NCI-H1092 (cell line): ENCODE results near the gene ENO4.

Experiments
- DNase-seq: peaks from one replicate; lab custom pipeline; 2025; lab: John Stamatoyannopoulos, UW

Gene ENO4

GRCh38 chr10:116849248-116850057 lies at the start of gene ENO4:
Gene ENO4 (plus strand): TSS chr10:116849499. CDS start chr10:116849567, 68 bp downstream.
- peak; percentile 79 for DNase-seq

- DNase-seq = no peak
Observed at GRCh38 chr10:116800286-116800929, 48.9 kb upstream of the ENO4 start.

- DNase-seq = no peak
Observed at GRCh38 chr10:116801658-116802057, 47.6 kb upstream of the ENO4 start.

- DNase-seq = no peak
Observed at GRCh38 chr10:116802474-116802873, 46.8 kb upstream of the ENO4 start.

- DNase-seq = no peak
Observed at GRCh38 chr10:116802876-116803275, 46.4 kb upstream of the ENO4 start.

GRCh38 chr10:116803451-116804249 lies 45.6 kb upstream of the ENO4 start:
- DNase-seq = no peak

- no peak for DNase-seq
Observed at GRCh38 chr10:116808706-116809105, 40.6 kb upstream of the ENO4 start.

GRCh38 chr10:116809483-116810119 lies 39.7 kb upstream of the ENO4 start:
- no peak for DNase-seq

- DNase-seq = no peak
Observed at GRCh38 chr10:116810120-116810500, 39.2 kb upstream of the ENO4 start.

- no peak for DNase-seq
Observed at GRCh38 chr10:116810895-116811294, 38.4 kb upstream of the ENO4 start.

GRCh38 chr10:116811691-116812090 lies 37.6 kb upstream of the ENO4 start:
- DNase-seq = no peak

- no peak for DNase-seq
Observed at GRCh38 chr10:116815641-116816415, 33.5 kb upstream of the ENO4 start.

GRCh38 chr10:116817178-116817577 lies 32.1 kb upstream of the ENO4 start:
- no peak for DNase-seq

- no peak for DNase-seq
Observed at GRCh38 chr10:116817780-116818343, 31.4 kb upstream of the ENO4 start.

- no peak for DNase-seq
Observed at GRCh38 chr10:116819999-116820677, 29.2 kb upstream of the ENO4 start.

GRCh38 chr10:116825901-116826300 lies 23.4 kb upstream of the ENO4 start:
- DNase-seq = no peak

- DNase-seq = no peak
Observed at GRCh38 chr10:116826803-116827202, 22.5 kb upstream of the ENO4 start.

GRCh38 chr10:116827214-116827671 lies 22.1 kb upstream of the ENO4 start:
- DNase-seq = no peak

GRCh38 chr10:116828116-116828515 lies 21.2 kb upstream of the ENO4 start:
- DNase-seq = no peak

- no peak for DNase-seq
Observed at GRCh38 chr10:116829711-116830110, 19.6 kb upstream of the ENO4 start.
